WTC11 (cell line): Measurements from ENCODE around the gene ECM1. TPM values are rescaled to one million over a fixed set of nuclear protein-coding genes. Genes with fewer than 3 reads are reported as not detected.

Experiments used
- ATAC-seq: fragments of 200-7000 bp; cut with Tn5 transposase; 2 replicates; pipeline ENCODE4 v1.10.0; 2021; ENCODE audit warnings: mild to moderate bottlenecking, moderate library complexity
- CTCF ChIA-PET: fragments of 300-600 bp; sonication (Branson Sonifier 250); formaldehyde crosslinking; loops from one replicate; lab custom pipeline; 2021; ENCODE audit warnings: antibody characterized with exemption; lab: Charles Lee
- POLR2A ChIA-PET: fragments of 350-600 bp; sonication (Branson Sonifier 250); formaldehyde crosslinking; loops from one replicate; lab custom pipeline; 2021; ENCODE audit warnings: antibody characterized with exemption; lab: Charles Lee
- DNase-seq: peaks from one replicate; pipeline ENCODE4 v3.0.0; 2021; ENCODE audit warnings: low spot score
- H3K27ac Mint-ChIP-seq: 2 replicates; pipeline ENCODE4 v1.8.0; 2021; ENCODE audit warnings: mixed read lengths
- H3K27me3 Mint-ChIP-seq: 2 replicates; pipeline ENCODE4 v1.8.0; 2021; ENCODE audit warnings: low read depth, mild to moderate bottlenecking, moderate library complexity, mixed read lengths
- H3K36me3 Mint-ChIP-seq: 2 replicates; pipeline ENCODE4 v1.8.0; 2021; ENCODE audit warnings: mixed read lengths
- H3K4me1 Mint-ChIP-seq: 2 replicates; pipeline ENCODE4 v1.8.0; 2022; ENCODE audit warnings: mixed read lengths
- H3K4me3 Mint-ChIP-seq: 2 replicates; pipeline ENCODE4 v1.8.0; 2021; ENCODE audit warnings: mild to moderate bottlenecking, moderate library complexity, mixed read lengths
- H3K9me3 Mint-ChIP-seq: 2 replicates; pipeline ENCODE4 v1.8.0; 2021; ENCODE audit warnings: mixed read lengths
- ELF4 ChIP-seq: sonication (generic); formaldehyde crosslinking; IDR thresholded peaks from 2 replicates; pipeline ENCODE4 v1.8.1; 2022; ENCODE audit warnings: low read depth, mild to moderate bottlenecking, moderate library complexity, missing genetic modification reagents
- FOXP4 ChIP-seq: sonication (generic); formaldehyde crosslinking; IDR thresholded peaks from 2 replicates; pipeline ENCODE4 v1.8.0; 2022; ENCODE audit warnings: mild to moderate bottlenecking, missing genetic modification reagents
- GABPB1 ChIP-seq: sonication (generic); formaldehyde crosslinking; IDR thresholded peaks from 2 replicates; pipeline ENCODE4 v1.8.1; 2023; ENCODE audit warnings: mild to moderate bottlenecking, missing genetic modification reagents
- HMGXB4 ChIP-seq: sonication (generic); formaldehyde crosslinking; IDR thresholded peaks from 2 replicates; pipeline ENCODE4 v1.8.1; 2023; ENCODE audit warnings: mild to moderate bottlenecking, moderate library complexity, missing genetic modification reagents
- IRF1 ChIP-seq: sonication (generic); formaldehyde crosslinking; IDR thresholded peaks from 2 replicates; pipeline ENCODE4 v1.8.0; 2023; ENCODE audit warnings: missing genetic modification reagents
- NR2C2 ChIP-seq: sonication (generic); formaldehyde crosslinking; IDR thresholded peaks from 2 replicates; pipeline ENCODE4 v1.8.0; 2022; ENCODE audit warnings: mild to moderate bottlenecking, missing genetic modification reagents
- OVOL2 ChIP-seq: fragments of 250-450 bp; sonication (Bioruptor Pico); IDR thresholded peaks from 2 replicates; pipeline ENCODE4 v1.9.0; 2021; ENCODE audit warnings: mild to moderate bottlenecking, borderline replicate concordance
- SMAD4 ChIP-seq: sonication (generic); formaldehyde crosslinking; IDR thresholded peaks from 2 replicates; pipeline ENCODE4 v1.8.0; 2022; ENCODE audit warnings: mild to moderate bottlenecking, missing genetic modification reagents
- SP1 ChIP-seq: sonication (generic); formaldehyde crosslinking; conservative IDR thresholded peaks from 2 replicates; pipeline ENCODE4 v1.8.1; 2022; ENCODE audit warnings: missing genetic modification reagents
- ZBTB21 ChIP-seq: sonication (generic); formaldehyde crosslinking; IDR thresholded peaks from 2 replicates; pipeline ENCODE4 v1.8.1; 2023; ENCODE audit warnings: mild to moderate bottlenecking, missing genetic modification reagents, borderline replicate concordance
- ZNF281 ChIP-seq: sonication (generic); formaldehyde crosslinking; IDR thresholded peaks from 2 replicates; pipeline ENCODE4 v1.8.0; 2023; ENCODE audit warnings: mild to moderate bottlenecking, missing genetic modification reagents
- total RNA-seq: library from RNA; stranded (reverse); gene quantifications from 3 replicates; pipeline ENCODE4 v1.2.3, GENCODE V29; 2021
- TF ChIP-seq, protein P1 (sequence below): fragments of 250-450 bp; sonication (Bioruptor Pico); IDR thresholded peaks from 2 replicates; pipeline ENCODE4 v2.1.2; 2022; ENCODE audit warnings: mild to moderate bottlenecking, moderate library complexity
- TF ChIP-seq, protein P2 (sequence below): sonication (generic); formaldehyde crosslinking; IDR thresholded peaks from 2 replicates; pipeline ENCODE4 v1.8.0; 2023; ENCODE audit warnings: missing genetic modification reagents, mild to moderate bottlenecking, borderline replicate concordance

Gene ECM1
- total RNA-seq, 1 experiment from 2014 or later = 1.6 TPM

DNA sequence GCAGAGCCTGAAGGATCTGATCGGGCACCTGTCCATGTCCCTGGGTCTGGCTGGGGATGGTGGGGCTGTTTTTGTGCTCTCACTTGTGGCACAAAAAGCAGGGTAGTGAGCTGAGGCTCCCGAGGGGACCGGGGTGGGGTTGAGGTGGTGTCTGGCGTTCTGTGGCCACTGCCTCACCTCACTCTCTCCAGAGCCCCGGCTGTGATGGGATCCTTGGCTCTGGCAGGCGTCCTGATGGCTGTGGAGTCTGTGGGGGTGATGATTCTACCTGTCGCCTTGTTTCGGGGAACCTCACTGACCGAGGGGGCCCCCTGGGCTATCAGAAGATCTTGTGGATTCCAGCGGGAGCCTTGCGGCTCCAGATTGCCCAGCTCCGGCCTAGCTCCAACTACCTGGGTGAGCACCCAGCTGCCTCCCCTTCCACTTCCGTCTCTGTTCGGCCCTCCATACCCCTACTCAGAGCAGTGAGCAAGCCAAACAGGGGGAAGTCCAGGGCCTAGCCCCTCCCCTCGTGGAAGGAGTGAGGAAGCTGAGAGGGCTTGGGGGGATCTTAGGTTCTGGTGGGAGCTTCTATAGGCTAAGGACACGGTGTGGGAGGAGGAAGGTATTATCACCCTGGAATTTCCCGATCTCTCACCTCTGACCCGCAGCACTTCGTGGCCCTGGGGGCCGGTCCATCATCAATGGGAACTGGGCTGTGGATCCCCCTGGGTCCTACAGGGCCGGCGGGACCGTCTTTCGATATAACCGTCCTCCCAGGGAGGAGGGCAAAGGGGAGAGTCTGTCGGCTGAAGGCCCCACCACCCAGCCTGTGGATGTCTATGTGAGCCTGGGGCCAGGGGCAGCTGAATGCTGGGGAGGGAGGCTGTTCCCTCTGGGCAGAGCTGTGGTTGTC is 48.3 kb downstream of the ECM1 start (continued):
- no peak for TF ChIP-seq FOXP4
- TF ChIP-seq, protein P1, sequence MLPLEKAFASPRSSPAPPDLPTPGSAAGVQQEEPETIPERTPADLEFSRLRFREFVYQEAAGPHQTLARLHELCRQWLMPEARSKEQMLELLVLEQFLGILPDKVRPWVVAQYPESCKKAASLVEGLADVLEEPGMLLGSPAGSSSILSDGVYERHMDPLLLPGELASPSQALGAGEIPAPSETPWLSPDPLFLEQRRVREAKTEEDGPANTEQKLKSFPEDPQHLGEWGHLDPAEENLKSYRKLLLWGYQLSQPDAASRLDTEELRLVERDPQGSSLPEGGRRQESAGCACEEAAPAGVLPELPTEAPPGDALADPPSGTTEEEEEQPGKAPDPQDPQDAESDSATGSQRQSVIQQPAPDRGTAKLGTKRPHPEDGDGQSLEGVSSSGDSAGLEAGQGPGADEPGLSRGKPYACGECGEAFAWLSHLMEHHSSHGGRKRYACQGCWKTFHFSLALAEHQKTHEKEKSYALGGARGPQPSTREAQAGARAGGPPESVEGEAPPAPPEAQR (CRISPR knock-in tag) = no peak
- TF ChIP-seq, protein P2, sequence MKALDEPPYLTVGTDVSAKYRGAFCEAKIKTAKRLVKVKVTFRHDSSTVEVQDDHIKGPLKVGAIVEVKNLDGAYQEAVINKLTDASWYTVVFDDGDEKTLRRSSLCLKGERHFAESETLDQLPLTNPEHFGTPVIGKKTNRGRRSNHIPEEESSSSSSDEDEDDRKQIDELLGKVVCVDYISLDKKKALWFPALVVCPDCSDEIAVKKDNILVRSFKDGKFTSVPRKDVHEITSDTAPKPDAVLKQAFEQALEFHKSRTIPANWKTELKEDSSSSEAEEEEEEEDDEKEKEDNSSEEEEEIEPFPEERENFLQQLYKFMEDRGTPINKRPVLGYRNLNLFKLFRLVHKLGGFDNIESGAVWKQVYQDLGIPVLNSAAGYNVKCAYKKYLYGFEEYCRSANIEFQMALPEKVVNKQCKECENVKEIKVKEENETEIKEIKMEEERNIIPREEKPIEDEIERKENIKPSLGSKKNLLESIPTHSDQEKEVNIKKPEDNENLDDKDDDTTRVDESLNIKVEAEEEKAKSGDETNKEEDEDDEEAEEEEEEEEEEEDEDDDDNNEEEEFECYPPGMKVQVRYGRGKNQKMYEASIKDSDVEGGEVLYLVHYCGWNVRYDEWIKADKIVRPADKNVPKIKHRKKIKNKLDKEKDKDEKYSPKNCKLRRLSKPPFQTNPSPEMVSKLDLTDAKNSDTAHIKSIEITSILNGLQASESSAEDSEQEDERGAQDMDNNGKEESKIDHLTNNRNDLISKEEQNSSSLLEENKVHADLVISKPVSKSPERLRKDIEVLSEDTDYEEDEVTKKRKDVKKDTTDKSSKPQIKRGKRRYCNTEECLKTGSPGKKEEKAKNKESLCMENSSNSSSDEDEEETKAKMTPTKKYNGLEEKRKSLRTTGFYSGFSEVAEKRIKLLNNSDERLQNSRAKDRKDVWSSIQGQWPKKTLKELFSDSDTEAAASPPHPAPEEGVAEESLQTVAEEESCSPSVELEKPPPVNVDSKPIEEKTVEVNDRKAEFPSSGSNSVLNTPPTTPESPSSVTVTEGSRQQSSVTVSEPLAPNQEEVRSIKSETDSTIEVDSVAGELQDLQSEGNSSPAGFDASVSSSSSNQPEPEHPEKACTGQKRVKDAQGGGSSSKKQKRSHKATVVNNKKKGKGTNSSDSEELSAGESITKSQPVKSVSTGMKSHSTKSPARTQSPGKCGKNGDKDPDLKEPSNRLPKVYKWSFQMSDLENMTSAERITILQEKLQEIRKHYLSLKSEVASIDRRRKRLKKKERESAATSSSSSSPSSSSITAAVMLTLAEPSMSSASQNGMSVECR (CRISPR knock-in tag) = no peak
- no peak for TF ChIP-seq HMGXB4
- TF ChIP-seq ZBTB21 (CRISPR knock-in tag) = no peak
- no peak for TF ChIP-seq SMAD4 (CRISPR knock-in tag)
- TF ChIP-seq SP1 (CRISPR knock-in tag) = no peak
- no peak for TF ChIP-seq ELF4 (CRISPR knock-in tag)
- TF ChIP-seq NR2C2 = no peak
- no peak for TF ChIP-seq GABPB1 (CRISPR knock-in tag)

DNA sequence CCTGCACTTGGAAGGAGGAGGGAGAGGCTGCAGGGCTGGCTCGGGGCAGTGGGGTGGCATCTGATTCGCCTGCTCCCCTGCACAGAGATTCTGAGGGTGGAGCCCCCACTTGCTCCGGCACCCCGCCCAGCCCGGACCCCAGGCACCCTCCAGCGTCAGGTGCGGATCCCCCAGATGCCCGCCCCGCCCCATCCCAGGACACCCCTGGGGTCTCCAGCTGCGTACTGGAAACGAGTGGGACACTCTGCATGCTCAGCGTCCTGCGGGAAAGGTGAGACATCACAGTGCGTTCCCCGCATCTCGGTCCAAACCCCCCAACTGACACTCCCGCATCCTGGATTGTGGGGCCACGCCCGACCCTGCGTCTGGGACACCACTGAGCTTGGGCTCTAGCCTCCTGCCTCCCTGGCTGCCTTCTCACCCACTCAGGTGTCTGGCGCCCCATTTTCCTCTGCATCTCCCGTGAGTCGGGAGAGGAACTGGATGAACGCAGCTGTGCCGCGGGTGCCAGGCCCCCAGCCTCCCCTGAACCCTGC is 49.2 kb downstream of the ECM1 start:
- H3K9me3 Mint-ChIP-seq = no peaks in the 10 kb centered on the region
- ATAC-seq (no peak), DNase-seq (no peak)
- POLR2A ChIA-PET = interaction anchor here (1.1 kb wide), 1 partner anchor 48 kb away, joined by 3 read pairs; no protein-coding TSS in a partner anchor
- no peaks in the 10 kb centered on the region for H3K27me3 Mint-ChIP-seq
- no peak overlapping the region for H3K4me3 Mint-ChIP-seq
- TF ChIP-seq OVOL2 (CRISPR knock-in tag) = no peak
- TF ChIP-seq GABPB1 (CRISPR knock-in tag) = no peak
- TF ChIP-seq IRF1 = no peak
- TF ChIP-seq ZNF281 (CRISPR knock-in tag) = no peak
- CTCF ChIA-PET = interaction anchor here (5.7 to 7.9 kb wide), 2 partner anchors 7 to 22 kb away, joined by 97 to 144 read pairs; partner anchors contain the start of gene ADAMTSL4
- H3K36me3 Mint-ChIP-seq = peaks cover 4% of the 10 kb centered on the region; the same call in 1 of the 2 replicates
- H3K4me1 Mint-ChIP-seq = peaks cover 29% of the 10 kb centered on the region
- H3K27ac Mint-ChIP-seq = no peak overlapping the region
